ENCODE measurements around the gene GNPTG.

- TF ChIP-seq CTCF (IDR thresholded peaks at IDR 0.05) = no peak
- TF ChIP-seq POLR2A (IDR thresholded peaks at IDR 0.05) = no peak
These were observed 39.3 kb upstream of the GNPTG start for GRCh38 chr16:1312467-1312816.
